PC-9 (cell line): Measurements from ENCODE around the gene CDCA7L. TPM values are rescaled to one million over a fixed set of nuclear protein-coding genes. Genes with fewer than 3 reads are reported as not detected.

ENCODE experiments used
- BruUV-seq: library from RNA; stranded (reverse); fragments of 400-500 nt; replicated peaks from 2 replicates; lab custom pipeline; 2021; lab: Mats Ljungman, UMichigan
- CTCF ChIA-PET: fragments of 300-600 bp; sonication (Branson Sonifier 250); formaldehyde crosslinking; loops from one replicate; lab custom pipeline; 2022; ENCODE audit warnings: antibody characterized with exemption; lab: Charles Lee
- POLR2A ChIA-PET: fragments of 300-600 bp; sonication (Branson Sonifier 250); formaldehyde crosslinking; loops from one replicate; lab custom pipeline; 2022; ENCODE audit warnings: antibody characterized with exemption; ENCODE audit not compliant: unreplicated experiment; lab: Charles Lee
- DNase-seq, 2 experiments: peaks; one replicate each; pipeline versions ENCODE4 v3.0.0 to v3.0.0-alpha.2; 2015 to 2022; ENCODE audit warnings: mixed read lengths in 1 of 2
- H2AFZ ChIP-seq: fragments of 200-600 bp; sonication (generic); 2 replicates; pipeline ENCODE4 v1.8.1; 2017; ENCODE audit warnings: antibody characterized with exemption
- H3F3A ChIP-seq: fragments of 200-600 bp; sonication (generic); 2 replicates; pipeline ENCODE4 v1.8.1; 2017; ENCODE audit warnings: antibody characterized with exemption, mild to moderate bottlenecking, low read depth; ENCODE audit not compliant: insufficient read depth
- H3K27ac ChIP-seq: fragments of 200-600 bp; sonication (generic); 2 replicates; pipeline ENCODE4 v1.6.1; 2016; ENCODE audit warnings: mixed run types
- H3K27me3 ChIP-seq: fragments of 200-600 bp; sonication (generic); 2 replicates; pipeline ENCODE4 v1.6.1; 2016; ENCODE audit warnings: low read depth, mixed run types; ENCODE audit not compliant: insufficient read depth
- H3K36me3 ChIP-seq: fragments of 200-600 bp; sonication (generic); 2 replicates; pipeline ENCODE4 v1.6.1; 2016; ENCODE audit warnings: low read depth, mixed run types
- H3K4me1 ChIP-seq: fragments of 200-600 bp; sonication (generic); replicated peaks from 2 replicates; pipeline ENCODE4 v1.6.1; 2016; ENCODE audit warnings: mixed run types; ENCODE audit not compliant: insufficient read depth
- H3K4me2 ChIP-seq: fragments of 200-600 bp; sonication (generic); 2 replicates; pipeline ENCODE4 v1.6.1; 2017; ENCODE audit warnings: mixed run types
- H3K4me3 ChIP-seq: fragments of 200-600 bp; sonication (generic); 2 replicates; pipeline ENCODE4 v1.6.1; 2016; ENCODE audit warnings: mixed run types
- H3K79me2 ChIP-seq: fragments of 200-600 bp; sonication (generic); 2 replicates; pipeline ENCODE4 v1.6.1; 2017; ENCODE audit warnings: low read depth, mixed run types
- H3K9me2 ChIP-seq: fragments of 200-600 bp; sonication (generic); 2 replicates; pipeline ENCODE4 v1.8.1; 2017; ENCODE audit warnings: mild to moderate bottlenecking; ENCODE audit not compliant: insufficient read depth
- H3K9me3 ChIP-seq: fragments of 200-600 bp; sonication (generic); 2 replicates; pipeline ENCODE4 v1.8.1; 2016; ENCODE audit warnings: low read depth; ENCODE audit not compliant: insufficient read depth
- H4K20me1 ChIP-seq: fragments of 200-600 bp; sonication (generic); 2 replicates; pipeline ENCODE4 v1.8.1; 2017; ENCODE audit not compliant: insufficient read depth
- CTCF ChIP-seq: fragments of 200-600 bp; sonication (generic); conservative IDR thresholded peaks from 2 replicates; pipeline ENCODE4 v1.6.1; 2017; ENCODE audit warnings: mixed run types, antibody characterized with exemption, mild to moderate bottlenecking, moderate library complexity
- EZH2 ChIP-seq: fragments of 200-600 bp; sonication (generic); IDR thresholded peaks from 2 replicates; pipeline ENCODE4 v1.8.0; 2017; ENCODE audit warnings: antibody characterized with exemption, low read depth
- intact Hi-C: fragments of 100-400 bp; cut with micrococcal nuclease; formaldehyde crosslinking; loops from one replicate; pipeline ENCODE4 v1.10.0; 2022; ENCODE audit not compliant: unreplicated experiment
- total RNA-seq: library from RNA; stranded (reverse); gene quantifications from 2 replicates; pipeline ENCODE4 v1.2.3, GENCODE V29; 2021

Gene CDCA7L
- total RNA-seq, 1 experiment from 2014 or later: 243 TPM

- no peaks in the 10 kb centered on the region for H4K20me1 ChIP-seq
- no peak overlapping the region for H2AFZ ChIP-seq
- H3F3A ChIP-seq: no peaks in the 10 kb centered on the region; the same call in 1 of the 2 replicates
- BruUV-seq: no TSS peak
- CTCF ChIA-PET: no interaction called here
- no peaks in the 10 kb centered on the region for H3K27me3 ChIP-seq
- no peak overlapping the region for H3K4me3 ChIP-seq
- intact Hi-C loops: no loop called here
- no peak for DNase-seq
- no peak overlapping the region for H3K27ac ChIP-seq
- H3K4me1 ChIP-seq: peaks cover 15% of the 10 kb centered on the region
- POLR2A ChIA-PET: no interaction called here
- no peak overlapping the region for H3K4me2 ChIP-seq
- H3K79me2 ChIP-seq: no peaks in the 10 kb centered on the region
- no peaks in the 10 kb centered on the region for H3K36me3 ChIP-seq
- no peaks in the 10 kb centered on the region for H3K9me3 ChIP-seq
- TF ChIP-seq CTCF: no peak
- TF ChIP-seq EZH2: no peak
- H3K9me2 ChIP-seq: no peaks in the 10 kb centered on the region
Observed at GRCh38 chr7:21962677-21963076, 17.0 kb upstream of the CDCA7L start.

GRCh38 chr7:21960922-21961321, 15.2 kb upstream of the CDCA7L start:
- DNase-seq: peak; percentile 33 to 69
- H3K9me3 ChIP-seq: no peaks in the 10 kb centered on the region
- H3K27me3 ChIP-seq: no peaks in the 10 kb centered on the region
- no peak overlapping the region for H2AFZ ChIP-seq
- no TSS peak for BruUV-seq
- TF ChIP-seq CTCF: no peak
- TF ChIP-seq EZH2: no peak
- H3K4me2 ChIP-seq: peak overlapping the region; percentile 16; the same call in 1 of the 2 replicates
- no peaks in the 10 kb centered on the region for H3K9me2 ChIP-seq
- H3K36me3 ChIP-seq: no peaks in the 10 kb centered on the region
- H3K4me3 ChIP-seq: no peak overlapping the region
- H3F3A ChIP-seq: no peaks in the 10 kb centered on the region; the same call in 1 of the 2 replicates
- no peak overlapping the region for H3K27ac ChIP-seq
- intact Hi-C loops: loop anchor here (2.0 kb wide), 1 partner anchor 16 kb away; the partner anchor contains the start of gene CDCA7L
- ChIA-PET CTCF (no interaction called here), POLR2A (interaction anchor here (0.7 kb wide), 1 partner anchor 21 kb away, joined by 3 read pairs; no protein-coding TSS in a partner anchor)
- H3K79me2 ChIP-seq: no peaks in the 10 kb centered on the region
- no peaks in the 10 kb centered on the region for H4K20me1 ChIP-seq
- peaks cover 15% of the 10 kb centered on the region for H3K4me1 ChIP-seq

GRCh38 chr7:21959387-21959776, 13.7 kb upstream of the CDCA7L start:
- H2AFZ ChIP-seq: no peak overlapping the region
- no peaks in the 10 kb centered on the region for H3K36me3 ChIP-seq
- intact Hi-C loops: no loop called here
- no TSS peak for BruUV-seq
- ChIA-PET CTCF (no interaction called here), POLR2A (no interaction called here)
- TF ChIP-seq CTCF: no peak
- no peak for TF ChIP-seq EZH2
- no peak overlapping the region for H3K4me3 ChIP-seq
- H3K4me2 ChIP-seq: no peak overlapping the region
- no peak for DNase-seq
- peaks cover 15% of the 10 kb centered on the region for H3K4me1 ChIP-seq
- H4K20me1 ChIP-seq: no peaks in the 10 kb centered on the region
- no peaks in the 10 kb centered on the region for H3K9me3 ChIP-seq
- H3K27ac ChIP-seq: no peak overlapping the region
- no peaks in the 10 kb centered on the region for H3K9me2 ChIP-seq
- no peaks in the 10 kb centered on the region for H3K79me2 ChIP-seq
- H3F3A ChIP-seq: no peaks in the 10 kb centered on the region; the same call in 1 of the 2 replicates
- H3K27me3 ChIP-seq: no peaks in the 10 kb centered on the region
